ENCODE data around the gene PHETA1.

DNA sequence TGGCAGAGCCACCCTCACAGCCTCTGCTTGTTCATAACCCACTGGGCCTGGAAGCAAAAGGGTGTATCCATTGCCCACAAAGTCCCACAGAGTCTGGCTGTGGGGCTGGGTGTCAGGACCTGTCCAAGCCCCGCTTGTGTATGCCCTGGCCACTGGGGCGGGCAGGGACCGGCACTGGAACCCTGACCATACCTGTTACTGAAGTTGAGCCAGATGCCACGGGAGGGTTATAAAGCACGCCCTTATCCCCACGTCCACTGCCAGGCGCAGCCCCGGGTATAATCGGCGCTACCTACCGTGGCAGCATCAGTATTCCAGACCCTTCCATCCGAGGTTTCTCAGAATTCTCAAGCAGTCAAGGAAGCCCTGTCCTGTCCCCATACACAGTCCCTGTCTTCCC, 40.8 kb downstream of the PHETA1 start:
- TF ChIP-seq POLR2A (IDR thresholded peaks at IDR 0.05; ENCODE audit: low read depth, low read length) (no peak), SRF (IDR thresholded peaks at IDR 0.05; ENCODE audit: low read depth in 2 of 2, low read length in 2 of 2) (no peak), ZNF274 (IDR thresholded peaks at IDR 0.05; ENCODE audit: insufficient read depth, insufficient read length) (no peak), SIN3A (IDR thresholded peaks at IDR 0.05; ENCODE audit: low read depth, low read length) (no peak), CTCF (IDR thresholded peaks at IDR 0.05 in 2 of 3, conservative IDR thresholded peaks at IDR 0.05 in 1 of 3; ENCODE audit: control insufficient read depth in 2 of 3, extremely low read depth in 1 of 3, insufficient read depth in 1 of 3, low read depth in 3 of 3, low read length in 3 of 3) (no peak), HSF1 (IDR thresholded peaks at IDR 0.05; ENCODE audit: low read depth, low read length) (no peak), GABPA (IDR thresholded peaks at IDR 0.05; ENCODE audit: low read depth) (no peak), SMAD1 (IDR thresholded peaks at IDR 0.05; ENCODE audit: low read depth, partially characterized antibody) (no peak), EZH2 (IDR thresholded peaks at IDR 0.05; ENCODE audit: borderline replicate concordance, control insufficient read depth, low read depth, low read length) (no peak), HCFC1 (IDR thresholded peaks at IDR 0.05; ENCODE audit: low read length) (no peak)

Data from GM12878 (cell line).